ENCODE measurements around the gene SLC2A4.

DNA sequence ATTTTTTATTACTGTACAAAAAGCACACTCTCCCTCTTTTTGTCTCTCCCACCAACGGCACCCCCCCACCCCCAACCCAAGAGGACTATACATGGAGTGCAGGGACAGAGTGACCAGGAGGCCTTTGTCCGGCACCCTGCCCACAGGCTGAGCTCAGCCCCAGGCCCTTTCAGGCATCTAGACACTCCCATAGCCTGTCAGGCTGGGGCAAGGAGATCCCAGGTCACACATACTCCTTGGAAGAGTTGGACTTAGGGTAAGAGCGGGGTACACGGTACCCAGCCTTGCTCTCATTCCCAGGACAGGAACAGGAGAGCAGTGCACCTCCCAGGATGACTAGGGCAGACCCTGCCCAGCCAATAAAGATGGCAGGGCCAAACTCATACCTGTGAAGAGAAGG is 21.4 kb upstream of the SLC2A4 start:
- TF ChIP-seq, protein P1, sequence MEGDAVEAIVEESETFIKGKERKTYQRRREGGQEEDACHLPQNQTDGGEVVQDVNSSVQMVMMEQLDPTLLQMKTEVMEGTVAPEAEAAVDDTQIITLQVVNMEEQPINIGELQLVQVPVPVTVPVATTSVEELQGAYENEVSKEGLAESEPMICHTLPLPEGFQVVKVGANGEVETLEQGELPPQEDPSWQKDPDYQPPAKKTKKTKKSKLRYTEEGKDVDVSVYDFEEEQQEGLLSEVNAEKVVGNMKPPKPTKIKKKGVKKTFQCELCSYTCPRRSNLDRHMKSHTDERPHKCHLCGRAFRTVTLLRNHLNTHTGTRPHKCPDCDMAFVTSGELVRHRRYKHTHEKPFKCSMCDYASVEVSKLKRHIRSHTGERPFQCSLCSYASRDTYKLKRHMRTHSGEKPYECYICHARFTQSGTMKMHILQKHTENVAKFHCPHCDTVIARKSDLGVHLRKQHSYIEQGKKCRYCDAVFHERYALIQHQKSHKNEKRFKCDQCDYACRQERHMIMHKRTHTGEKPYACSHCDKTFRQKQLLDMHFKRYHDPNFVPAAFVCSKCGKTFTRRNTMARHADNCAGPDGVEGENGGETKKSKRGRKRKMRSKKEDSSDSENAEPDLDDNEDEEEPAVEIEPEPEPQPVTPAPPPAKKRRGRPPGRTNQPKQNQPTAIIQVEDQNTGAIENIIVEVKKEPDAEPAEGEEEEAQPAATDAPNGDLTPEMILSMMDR (IDR thresholded peaks at IDR 0.05), result no peak
- TF ChIP-seq NR3C1 (IDR thresholded peaks at IDR 0.05) (no peak), CHD4 (IDR thresholded peaks at IDR 0.05; ENCODE audit: borderline replicate concordance) (no peak), RNF2 (IDR thresholded peaks at IDR 0.05; ENCODE audit: borderline replicate concordance, low read depth) (no peak), POLR2A (IDR thresholded peaks at IDR 0.05; ENCODE audit: low read length) (no peak), HOXA7 (CRISPR knock-in tag; IDR thresholded peaks at IDR 0.05) (no peak), SMC3 (IDR thresholded peaks at IDR 0.05) (no peak), JUNB (IDR thresholded peaks at IDR 0.05) (no peak)
- TF ChIP-seq, protein P2, sequence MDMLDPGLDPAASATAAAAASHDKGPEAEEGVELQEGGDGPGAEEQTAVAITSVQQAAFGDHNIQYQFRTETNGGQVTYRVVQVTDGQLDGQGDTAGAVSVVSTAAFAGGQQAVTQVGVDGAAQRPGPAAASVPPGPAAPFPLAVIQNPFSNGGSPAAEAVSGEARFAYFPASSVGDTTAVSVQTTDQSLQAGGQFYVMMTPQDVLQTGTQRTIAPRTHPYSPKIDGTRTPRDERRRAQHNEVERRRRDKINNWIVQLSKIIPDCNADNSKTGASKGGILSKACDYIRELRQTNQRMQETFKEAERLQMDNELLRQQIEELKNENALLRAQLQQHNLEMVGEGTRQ (IDR thresholded peaks at IDR 0.05), result no peak
